CD4-positive, alpha-beta T cell treated with Interleukin-17A for 4 hours (primary cell): Measurements from ENCODE around the gene SLC7A5.
"Not testable (repeated sequence)": the region's sequence is repeated elsewhere in the genome, so short reads cannot be mapped to it uniquely, and the experiment has no call there.

Source experiments
- DNase-seq: peaks from one replicate; pipeline ENCODE4 v3.0.0-alpha.2; 2020; ENCODE audit warnings: mixed read lengths

SLC7A5 gene

GRCh38 chr16:87831421-87832136, 37.7 kb downstream of the SLC7A5 start:
- DNase-seq = no peak

DNA sequence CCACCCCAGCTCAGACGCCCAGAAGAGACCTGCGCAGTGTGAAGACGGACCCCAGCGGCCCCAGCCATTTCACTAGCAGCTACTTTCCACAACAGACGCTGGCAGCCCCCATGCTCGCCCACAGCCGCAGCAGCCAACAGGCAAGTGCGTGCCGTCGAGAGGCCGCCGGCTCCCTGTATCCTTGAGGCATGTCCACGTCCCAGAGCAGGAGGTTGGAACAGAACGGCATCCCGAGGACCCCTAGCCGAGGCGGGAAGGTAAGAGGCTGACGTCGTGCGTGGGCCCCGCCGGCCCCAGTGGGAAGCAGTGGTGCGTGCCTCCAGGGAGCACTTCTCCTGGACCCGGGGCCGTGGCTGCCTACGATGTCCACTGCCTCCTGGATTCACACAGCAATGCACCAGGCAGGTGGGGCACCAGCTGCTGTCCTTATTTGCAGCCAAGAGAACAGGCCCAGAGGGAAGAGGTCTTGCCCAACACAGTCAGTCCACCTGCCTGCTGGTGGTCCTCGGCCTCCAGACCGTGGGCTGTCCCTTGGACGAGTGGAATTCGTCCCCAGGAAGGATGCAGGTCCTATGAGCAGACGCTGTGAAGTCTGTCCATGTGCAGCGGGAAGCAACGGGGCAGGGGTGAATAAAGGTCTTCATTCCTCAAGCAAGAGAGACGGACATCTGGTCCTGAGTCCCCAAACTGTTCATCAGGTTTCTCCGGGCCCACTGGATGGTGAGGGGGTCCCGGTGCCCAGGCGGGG, 38.5 kb downstream of the SLC7A5 start:
- DNase-seq = no peak

DNA sequence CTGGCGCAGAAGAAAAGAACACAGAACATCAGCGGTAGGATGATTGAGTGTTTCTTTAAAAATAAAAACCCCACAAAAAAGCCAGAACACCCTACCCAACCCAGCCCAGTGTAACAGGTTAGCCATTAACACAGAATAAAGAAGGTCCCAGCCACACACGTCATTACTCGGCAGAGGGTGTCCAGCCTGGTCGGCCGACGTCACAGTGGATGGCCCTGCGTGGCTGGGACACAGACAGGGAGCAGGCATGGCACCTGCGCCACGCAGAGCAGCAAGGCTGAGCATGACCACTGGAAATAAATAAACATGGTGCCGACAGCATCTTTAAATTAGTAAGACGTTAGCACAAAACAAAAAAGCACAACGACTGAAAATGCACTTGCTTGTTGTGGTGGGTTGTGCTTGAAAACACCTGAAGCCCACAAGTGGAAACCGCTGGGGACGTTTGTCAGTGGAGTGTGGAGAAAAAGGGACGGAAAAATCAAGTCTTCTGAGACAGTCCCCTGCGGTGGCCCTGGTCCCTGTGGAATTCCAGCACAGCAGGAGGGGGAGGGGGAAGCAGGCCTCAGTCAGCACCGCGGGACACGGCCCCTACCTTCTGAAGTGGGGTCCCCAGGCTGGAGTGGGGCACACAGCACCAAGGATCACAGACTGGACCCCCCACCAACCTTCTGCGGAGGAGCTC, 39.2 kb downstream of the SLC7A5 start:
- no peak for DNase-seq

DNA sequence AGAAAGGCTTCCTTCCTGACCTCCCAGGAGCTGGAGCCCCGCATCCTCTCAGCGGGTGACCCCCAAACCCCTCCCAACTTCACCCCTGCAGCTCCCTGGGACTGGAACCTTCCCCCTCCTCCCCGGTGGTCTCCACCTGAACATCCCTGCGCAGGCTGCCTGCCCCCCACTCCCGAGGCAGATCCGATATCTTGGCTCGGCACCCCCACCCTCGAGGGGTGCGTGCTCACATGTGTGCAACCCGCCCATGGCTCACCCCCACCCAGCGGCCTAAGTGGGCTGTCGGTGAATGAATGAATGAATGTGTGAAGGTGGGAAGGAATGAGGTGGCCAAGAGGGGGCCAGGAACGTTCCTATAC, 39.7 kb downstream of the SLC7A5 start:
- no peak for DNase-seq

- no peak for DNase-seq
These were observed 40.2 kb downstream of the SLC7A5 start for GRCh38 chr16:87828907-87829621.

GRCh38 chr16:87828071-87828906, 41.0 kb downstream of the SLC7A5 start:
- no peak for DNase-seq

DNA sequence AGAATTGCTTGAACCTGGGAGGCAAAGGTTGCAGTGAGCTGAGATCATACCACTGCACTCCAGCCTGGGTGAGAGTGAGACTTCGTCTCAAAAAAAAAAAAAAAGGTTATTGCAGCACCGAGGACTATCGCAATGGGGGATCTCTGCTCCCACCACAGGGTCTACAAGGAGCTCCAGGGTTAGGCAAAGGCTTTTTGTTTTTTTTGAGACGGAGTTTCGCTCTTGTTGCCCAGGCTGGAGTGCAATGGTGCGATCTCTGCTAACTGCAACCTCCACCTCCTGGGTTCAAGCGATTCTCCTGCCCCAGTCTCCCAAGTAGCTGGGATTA, 41.8 kb downstream of the SLC7A5 start:
- DNase-seq = not testable (repeated sequence)

GRCh38 chr16:87826798-87827587, 42.3 kb downstream of the SLC7A5 start:
- DNase-seq = no peak

- not testable (repeated sequence) for DNase-seq
These were observed 42.9 kb downstream of the SLC7A5 start for GRCh38 chr16:87826407-87826797.

DNA sequence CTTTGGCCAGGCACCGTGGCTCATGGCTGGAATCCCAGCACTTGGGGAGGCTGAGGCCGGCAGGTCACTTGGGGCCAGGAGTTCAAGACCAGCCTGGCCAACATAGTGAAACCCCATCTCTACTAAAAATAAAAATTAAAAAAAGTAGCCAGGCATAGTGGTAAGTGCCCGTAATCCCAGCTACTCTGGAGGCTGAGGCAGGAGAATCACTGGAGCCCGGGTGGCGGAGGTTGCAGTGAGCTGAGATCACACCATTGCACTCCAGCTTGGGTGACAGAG, 43.5 kb downstream of the SLC7A5 start:
- not testable (repeated sequence) for DNase-seq

- no peak for DNase-seq
These were observed 44.1 kb downstream of the SLC7A5 start for GRCh38 chr16:87824991-87825841.

DNA sequence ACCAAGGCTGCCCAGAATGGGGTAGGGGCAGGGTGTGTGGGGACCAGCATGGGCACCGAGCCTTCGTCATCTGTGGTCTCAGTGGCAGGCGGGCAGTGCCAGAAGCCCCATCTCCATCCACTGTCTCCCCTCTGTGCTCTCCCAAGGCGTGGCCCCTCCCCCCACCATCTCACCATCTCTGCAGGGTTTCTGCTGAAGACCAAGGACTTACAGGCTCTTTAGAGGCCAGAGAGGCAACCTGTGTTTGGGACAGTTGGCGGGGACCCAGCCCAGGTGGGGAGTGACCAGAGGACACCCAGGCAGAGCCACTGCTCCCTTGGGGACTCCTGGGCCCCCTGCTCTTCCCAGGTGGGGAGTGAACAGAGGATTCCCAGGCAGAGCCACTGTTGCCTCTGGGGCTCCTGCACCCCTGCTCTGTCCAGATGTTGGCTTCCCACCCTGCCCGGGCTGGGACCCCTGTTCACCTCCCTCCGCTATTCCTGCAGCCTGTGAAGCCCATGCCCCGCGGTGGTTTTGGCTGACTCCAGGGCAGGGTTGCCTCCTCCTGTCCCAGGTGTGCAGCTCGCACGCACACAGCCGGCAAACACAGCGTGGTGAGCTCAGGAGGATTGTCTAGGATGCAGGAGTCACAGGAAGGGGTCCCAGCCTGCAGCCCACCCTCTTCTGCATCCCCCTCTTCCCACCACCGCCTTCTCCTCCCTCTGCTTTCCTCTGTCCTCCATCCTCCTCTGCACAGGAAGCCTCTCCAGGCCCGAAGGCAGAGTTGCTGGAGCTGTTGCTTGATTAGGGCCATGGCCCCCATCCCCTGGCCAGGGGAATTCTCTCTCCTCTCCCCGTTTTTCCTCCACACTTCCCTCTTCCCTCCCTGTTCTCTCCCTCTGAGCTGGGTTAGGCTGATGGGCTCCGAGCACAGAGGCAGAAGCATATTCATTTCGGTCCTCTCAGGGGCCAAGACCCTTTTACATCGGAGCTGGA, 45.0 kb downstream of the SLC7A5 start:
- DNase-seq = no peak

DNA sequence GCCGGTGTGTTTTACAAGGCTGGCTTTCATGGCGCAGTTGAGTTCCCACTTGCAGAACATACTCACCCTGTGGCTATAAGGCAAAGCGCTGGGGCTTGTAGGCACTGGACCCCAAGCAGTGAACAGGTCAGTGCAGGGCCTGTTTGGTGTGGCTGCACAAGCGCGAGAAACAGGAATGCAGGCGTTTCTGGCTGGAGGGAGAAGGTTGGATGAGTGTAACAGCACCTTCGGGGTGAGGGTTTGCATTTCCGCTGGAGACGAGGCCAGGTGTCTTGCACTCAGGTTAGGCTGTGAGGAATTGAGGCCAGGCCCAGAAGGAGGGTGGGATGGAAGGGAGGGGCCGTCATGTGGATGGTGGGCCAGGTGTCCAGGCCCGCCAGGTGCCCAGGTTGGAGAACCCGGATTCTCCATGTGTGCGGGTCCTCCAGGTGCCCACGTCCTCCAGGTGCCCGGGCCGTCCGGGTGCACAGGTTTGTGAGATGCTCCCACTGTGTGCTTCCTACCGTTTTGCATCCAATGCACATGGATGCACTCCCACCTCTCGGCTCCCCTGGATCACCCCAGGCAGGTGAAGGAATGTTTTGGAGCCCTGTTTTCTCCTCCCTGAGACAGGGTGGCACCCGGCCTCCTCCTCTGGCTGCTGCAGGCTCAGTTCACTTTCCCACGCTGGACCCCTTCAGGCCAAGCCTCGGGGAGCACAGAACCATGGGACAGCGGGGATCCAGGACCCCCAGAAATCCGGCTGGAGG, 46.0 kb downstream of the SLC7A5 start:
- DNase-seq = no peak

GRCh38 chr16:87822108-87822970, 47.0 kb downstream of the SLC7A5 start:
- DNase-seq = no peak

GRCh38 chr16:87821376-87822107, 47.8 kb downstream of the SLC7A5 start:
- peak; percentile 19 for DNase-seq

DNA sequence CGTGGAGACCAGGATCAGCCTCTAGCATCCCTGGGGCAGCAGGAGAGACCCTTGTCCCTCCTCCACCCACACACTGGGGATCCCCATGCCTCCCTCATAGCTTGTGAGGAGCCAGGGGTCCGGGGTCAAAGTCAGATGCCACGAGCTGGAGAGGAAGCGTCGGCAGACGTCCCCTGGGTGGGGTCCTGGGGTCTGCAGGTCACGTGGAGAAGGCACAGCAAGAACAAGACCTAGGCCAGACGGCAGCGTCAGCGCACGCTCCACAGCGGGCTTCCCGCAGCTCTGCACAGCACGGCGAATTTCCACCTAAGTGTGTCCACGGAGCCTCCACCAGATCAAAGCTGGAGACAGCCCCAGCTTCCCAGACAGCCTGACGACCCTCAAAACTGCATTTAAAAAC, 49.3 kb downstream of the SLC7A5 start:
- DNase-seq = no peak

DNA sequence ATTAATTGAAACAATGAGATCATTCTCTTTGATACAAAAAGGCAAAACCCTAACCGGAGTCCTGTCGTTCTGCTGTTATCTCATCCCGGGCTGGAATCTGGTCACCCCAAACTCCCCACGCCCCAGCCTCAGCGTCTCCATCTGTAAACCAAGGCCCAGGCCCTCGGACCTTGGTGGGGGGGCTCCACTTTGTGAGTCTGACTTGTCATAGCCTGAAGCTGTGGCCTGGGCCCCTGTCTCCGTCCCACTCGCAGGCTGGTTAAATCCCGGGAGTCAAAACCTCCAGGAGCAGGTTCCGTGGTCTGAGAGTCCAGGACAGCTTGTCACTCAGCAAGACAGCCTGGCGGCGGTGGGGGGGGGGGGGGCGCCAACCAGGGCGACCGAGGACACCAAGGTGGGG, 50.0 kb downstream of the SLC7A5 start:
- DNase-seq = no peak
